ENCODE data around the gene PNMA6E.

DNA sequence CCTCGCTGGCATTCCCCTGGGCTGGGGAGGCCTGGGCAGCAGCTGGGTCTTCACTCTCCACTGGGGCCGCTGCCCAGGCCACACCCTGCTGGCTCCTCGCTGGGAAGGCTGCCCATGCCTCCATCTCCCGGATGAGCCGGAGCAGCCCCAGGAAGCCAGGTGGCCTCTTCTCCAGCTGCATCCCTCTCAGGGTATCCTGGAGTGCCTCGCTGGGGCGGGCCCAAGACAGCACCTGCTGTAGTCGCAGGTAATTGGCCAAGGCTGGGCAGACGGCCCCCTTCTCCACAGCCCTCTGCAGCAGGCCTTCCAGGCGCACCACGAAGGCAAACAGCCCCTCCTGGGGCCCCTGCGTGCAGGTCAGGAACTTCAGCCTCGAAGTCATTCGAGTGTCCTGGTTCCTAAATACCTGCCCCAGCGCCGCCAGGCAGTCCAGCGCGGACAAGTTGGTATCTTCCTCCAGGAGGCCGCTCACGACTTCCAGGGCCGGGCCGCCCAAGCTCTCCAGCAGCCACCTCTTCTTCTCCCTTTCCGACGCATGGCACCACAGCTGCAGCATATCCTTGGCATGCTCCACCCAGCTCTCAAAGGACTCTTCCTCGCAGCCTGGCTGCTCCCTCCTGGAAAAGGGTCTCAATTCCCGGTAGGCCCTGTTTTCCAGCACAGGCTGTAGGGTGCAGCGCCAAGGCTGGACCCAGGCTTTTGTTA lies 3.7 kb downstream of the PNMA6E start:
- TF ChIP-seq, protein P1, sequence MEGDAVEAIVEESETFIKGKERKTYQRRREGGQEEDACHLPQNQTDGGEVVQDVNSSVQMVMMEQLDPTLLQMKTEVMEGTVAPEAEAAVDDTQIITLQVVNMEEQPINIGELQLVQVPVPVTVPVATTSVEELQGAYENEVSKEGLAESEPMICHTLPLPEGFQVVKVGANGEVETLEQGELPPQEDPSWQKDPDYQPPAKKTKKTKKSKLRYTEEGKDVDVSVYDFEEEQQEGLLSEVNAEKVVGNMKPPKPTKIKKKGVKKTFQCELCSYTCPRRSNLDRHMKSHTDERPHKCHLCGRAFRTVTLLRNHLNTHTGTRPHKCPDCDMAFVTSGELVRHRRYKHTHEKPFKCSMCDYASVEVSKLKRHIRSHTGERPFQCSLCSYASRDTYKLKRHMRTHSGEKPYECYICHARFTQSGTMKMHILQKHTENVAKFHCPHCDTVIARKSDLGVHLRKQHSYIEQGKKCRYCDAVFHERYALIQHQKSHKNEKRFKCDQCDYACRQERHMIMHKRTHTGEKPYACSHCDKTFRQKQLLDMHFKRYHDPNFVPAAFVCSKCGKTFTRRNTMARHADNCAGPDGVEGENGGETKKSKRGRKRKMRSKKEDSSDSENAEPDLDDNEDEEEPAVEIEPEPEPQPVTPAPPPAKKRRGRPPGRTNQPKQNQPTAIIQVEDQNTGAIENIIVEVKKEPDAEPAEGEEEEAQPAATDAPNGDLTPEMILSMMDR (IDR thresholded peaks at IDR 0.05), result no peak
- TF ChIP-seq POLR2A (IDR thresholded peaks at IDR 0.05), result no peak
